GM19395 (cell line): ENCODE data around the gene RPS14.

Experiments
- ATAC-seq: cut with Tn5 transposase; IDR thresholded peaks from one replicate; pipeline ENCODE4 v1.9.1; 2021; ENCODE audit warnings: mild to moderate bottlenecking, moderate library complexity; ENCODE audit not compliant: unreplicated experiment

The RPS14 gene

GRCh38 chr5:150449517-150450339 lies at the start of gene RPS14:
Gene RPS14 (minus strand): TSS chr5:150449739. CDS start chr5:150447733, 2,006 bp downstream.
- peak; percentile 97 for ATAC-seq

- ATAC-seq = no peak
These were observed 49.4 kb upstream of the RPS14 start for GRCh38 chr5:150498971-150499370.

- ATAC-seq = no peak
These were observed 49.0 kb upstream of the RPS14 start for GRCh38 chr5:150498501-150498900.

- ATAC-seq = no peak
These were observed 48.4 kb upstream of the RPS14 start for GRCh38 chr5:150497989-150498317.

- no peak for ATAC-seq
These were observed 47.9 kb upstream of the RPS14 start for GRCh38 chr5:150497274-150497988.

- no peak for ATAC-seq
These were observed 47.0 kb upstream of the RPS14 start for GRCh38 chr5:150496534-150496933.

GRCh38 chr5:150496098-150496497 lies 46.6 kb upstream of the RPS14 start:
- no peak for ATAC-seq

GRCh38 chr5:150492621-150493020 lies 43.1 kb upstream of the RPS14 start:
- no peak for ATAC-seq

GRCh38 chr5:150491876-150492275 lies 42.3 kb upstream of the RPS14 start:
- no peak for ATAC-seq

GRCh38 chr5:150490754-150491153 lies 41.2 kb upstream of the RPS14 start:
- ATAC-seq = no peak

GRCh38 chr5:150490296-150490669 lies 40.7 kb upstream of the RPS14 start:
- ATAC-seq = peak; percentile 9

GRCh38 chr5:150489360-150490295 lies 40.1 kb upstream of the RPS14 start:
- ATAC-seq = peak; percentile 84

GRCh38 chr5:150488519-150489359 lies 39.2 kb upstream of the RPS14 start:
- ATAC-seq = no peak

- peak; percentile 33 for ATAC-seq
These were observed 37.9 kb upstream of the RPS14 start for GRCh38 chr5:150487199-150488061.

GRCh38 chr5:150486402-150487198 lies 37.1 kb upstream of the RPS14 start:
- no peak for ATAC-seq

- no peak for ATAC-seq
These were observed 36.3 kb upstream of the RPS14 start for GRCh38 chr5:150485693-150486401.

- no peak for ATAC-seq
These were observed 35.6 kb upstream of the RPS14 start for GRCh38 chr5:150484964-150485692.
